Fibroblast of peridontal ligament (primary cell): ENCODE results near the gene HCRTR1.

ENCODE experiments used
- DNase-seq: peaks from one replicate; pipeline ENCODE4 v3.0.0-alpha.2; 2010; ENCODE audit errors: extremely low read depth

The HCRTR1 gene

DNA sequence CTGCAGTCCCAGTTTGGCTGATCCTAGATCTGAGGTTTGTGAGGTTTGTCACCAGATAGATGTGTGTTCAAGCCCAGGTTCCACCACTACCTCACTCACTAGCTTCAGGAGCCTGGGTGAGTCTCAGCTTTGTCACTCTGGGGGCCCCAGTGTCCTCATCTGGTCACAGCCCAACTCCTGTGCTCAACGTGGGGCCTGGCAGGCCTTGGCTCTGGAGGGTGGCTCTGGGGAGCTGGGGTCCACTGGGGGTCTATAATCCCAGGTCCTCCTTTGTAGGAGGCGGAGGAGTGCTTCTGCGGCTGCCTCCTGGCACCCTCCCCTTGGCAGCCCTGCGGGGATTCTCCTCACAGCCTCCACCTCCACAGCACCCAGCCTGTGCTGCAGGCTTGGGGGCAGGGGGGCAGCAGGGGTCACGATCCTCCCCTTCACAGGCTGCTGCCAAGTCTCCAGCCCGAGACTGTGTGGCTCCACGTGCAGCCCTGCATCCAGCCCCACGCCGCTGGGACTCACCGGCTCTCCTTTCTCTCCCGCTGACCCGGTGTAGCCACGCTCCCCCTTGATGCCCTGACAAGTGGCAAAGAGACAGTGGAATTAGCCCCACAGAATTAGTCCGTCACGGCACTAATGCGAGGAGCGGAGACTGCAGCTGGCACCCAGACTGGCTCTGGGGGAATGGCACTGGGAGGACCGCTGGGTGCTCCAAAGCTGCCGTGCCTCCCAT, 49.7 kb downstream of the HCRTR1 start:
- no peak for DNase-seq

DNA sequence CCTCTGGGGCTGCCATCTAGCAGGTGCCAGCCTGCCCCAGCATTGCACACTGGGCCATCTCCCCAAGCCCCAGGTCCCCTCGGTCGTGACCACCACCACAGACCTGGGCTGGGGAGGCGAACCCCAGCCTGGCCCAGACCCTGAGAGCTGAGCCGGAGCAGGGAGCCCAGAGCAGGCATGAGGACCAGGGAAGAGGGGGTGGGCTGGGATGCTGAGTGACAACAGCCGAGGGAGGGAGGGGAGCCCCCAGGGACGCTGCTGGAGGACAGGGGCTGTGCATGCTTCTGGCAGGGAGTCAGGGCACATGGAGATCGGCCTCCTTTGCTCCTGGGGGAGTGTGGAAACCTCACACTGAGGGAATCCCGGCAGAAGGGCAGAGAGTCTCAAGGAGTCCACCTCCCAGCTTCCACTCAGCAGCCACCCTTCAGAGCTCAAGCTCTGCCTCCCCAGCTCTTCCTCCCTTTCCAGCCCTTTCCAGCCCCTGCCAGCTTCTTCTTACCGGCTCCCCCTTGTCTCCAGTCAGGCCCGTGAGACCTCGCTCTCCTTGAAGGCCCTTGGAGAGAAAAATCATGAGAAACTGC, 50.9 kb downstream of the HCRTR1 start:
- no peak for DNase-seq

DNA sequence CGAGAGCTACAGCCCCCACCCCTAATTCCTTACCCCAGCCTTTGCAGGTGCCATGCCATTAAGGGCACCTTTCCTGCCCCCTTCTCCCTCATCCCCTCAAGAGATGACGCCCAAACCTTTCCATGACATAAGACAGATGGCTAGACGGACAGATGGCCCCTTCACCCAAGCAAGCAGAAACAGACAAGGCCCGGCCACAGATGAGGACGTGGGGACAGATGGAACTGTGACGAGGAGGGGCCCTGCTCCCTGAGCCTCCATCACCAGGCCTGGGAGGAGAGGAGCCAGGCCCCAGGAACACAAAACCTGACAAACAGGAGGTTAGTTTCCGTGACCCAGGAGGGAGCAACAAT, 51.9 kb downstream of the HCRTR1 start:
- DNase-seq, result no peak

DNA sequence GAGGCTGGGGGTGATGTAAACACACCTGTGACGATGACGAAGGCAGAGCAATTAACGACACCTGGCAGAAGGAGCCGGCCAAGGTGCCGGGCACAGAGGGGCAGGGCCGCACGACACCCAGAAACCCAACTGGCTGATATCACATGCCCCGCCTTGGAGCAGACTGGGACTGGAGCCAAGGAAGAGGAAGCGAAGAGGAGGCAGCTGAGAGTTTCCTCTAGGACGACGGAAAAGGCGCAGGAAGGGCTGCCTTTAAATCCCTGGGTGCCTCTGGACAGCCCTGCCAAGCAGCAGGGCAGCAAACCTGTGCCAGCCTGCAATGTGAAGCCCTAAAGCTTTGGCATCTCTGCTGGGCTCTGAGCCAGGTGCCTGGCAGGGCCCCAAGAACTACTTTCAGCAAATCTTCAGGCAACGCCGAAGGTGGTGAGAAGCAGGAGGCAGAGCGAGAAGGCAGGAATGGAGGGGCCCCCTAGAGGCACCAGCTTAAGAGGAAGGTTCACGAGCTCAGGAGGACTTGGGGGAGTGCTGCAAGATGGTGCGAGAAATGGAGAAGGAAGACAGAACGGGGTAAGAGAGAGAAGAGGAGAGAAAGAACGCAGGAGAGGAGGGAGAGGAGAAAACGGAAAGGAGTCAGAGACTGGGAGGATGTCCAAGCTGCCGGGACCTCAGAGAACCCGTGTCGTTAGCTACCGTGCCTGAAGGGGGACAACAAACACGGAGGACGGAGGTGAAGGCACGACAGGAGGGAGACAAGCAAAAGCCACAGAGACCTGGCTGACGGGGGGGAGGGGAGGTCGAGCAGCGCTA, 52.5 kb downstream of the HCRTR1 start:
- peak; percentile 25 for DNase-seq

DNA sequence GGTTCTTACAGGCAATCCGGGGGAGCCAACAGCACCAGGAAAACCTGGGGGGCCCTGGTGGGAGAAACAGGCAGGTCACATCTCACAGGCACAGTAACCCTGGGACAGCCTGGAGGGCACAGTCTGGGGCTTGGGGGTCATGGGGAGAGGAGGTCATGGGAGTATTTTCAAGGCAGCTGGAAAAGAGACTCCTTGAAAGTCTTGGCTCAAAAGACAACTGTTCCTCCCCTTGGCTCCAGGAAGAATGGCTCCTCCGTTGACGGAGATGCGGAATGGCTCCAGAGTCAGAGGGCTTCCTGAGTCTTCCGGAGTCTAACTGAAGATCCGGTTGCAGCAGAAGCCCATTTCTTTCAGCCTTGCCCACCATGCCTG, 53.1 kb downstream of the HCRTR1 start:
- DNase-seq, result no peak

DNA sequence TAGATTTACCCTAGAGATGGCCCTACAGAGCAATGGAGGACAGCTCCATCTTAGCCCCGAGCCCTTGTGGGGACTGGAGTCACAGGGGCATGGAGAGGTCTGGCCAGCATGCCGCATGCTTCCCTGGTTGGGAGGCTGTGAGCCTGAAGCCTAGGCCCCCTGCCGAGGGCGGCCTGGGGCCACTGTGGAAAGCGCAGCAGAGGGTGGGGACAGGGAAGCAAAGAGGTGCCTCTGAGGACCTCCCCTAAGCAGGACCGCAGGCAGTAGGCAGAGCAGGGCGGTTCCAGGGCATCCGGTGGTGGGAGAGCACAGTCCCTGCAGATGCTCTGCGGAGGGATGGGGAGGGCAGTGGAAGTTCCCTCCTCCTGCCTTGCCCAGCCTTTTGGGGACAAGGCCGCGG, 53.7 kb downstream of the HCRTR1 start:
- DNase-seq, result no peak

DNA sequence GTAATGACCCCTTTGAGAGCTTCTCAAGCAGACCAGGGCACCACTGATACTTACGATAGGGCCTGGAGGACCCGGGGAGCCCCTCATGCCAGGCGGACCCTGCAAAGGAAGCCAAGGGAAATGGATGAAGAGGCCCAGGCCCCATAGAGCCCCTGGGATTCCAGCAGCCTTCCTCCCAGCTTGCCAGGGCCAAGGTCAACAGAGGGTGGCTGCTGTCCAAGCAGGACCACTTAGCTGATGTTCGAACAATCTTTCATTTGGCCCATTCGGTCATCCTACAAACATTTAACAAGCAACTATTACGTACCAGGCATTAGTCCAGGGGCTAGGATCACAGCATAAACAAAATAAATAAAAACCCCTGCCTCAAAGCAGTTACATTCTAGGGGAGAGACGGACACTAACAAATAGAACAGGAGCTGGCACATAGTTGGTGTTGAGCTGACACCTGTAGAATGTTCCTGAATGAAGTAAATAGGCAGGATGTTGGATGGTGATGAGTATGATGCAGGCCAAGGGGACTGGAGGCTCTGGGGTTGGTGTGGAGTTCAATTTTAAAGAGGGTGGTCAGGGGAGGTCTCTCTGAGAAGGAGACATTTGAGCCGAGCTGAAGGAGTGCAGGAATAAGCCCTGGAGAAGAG, 54.2 kb downstream of the HCRTR1 start:
- DNase-seq, result no peak

DNA sequence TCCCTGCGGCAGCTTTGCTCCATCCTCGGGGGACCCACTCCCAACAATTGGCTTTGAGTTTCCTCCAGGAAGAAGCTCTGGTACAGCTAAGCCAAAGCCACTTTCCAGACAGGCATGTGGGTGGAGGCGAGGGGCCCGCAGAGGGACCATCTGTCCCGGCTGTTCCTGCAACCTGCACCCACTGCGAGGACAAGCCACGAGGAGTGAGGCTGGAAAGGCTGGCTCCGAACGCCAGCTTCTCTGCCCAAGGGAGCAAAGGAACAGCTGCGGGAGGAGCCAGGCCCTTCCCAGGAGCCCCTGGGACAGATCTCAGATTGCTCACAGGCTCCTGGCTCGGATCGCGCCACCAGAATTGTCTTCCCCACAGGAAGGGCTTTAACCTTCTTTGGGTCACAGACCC, 55.5 kb downstream of the HCRTR1 start:
- no peak for DNase-seq

DNA sequence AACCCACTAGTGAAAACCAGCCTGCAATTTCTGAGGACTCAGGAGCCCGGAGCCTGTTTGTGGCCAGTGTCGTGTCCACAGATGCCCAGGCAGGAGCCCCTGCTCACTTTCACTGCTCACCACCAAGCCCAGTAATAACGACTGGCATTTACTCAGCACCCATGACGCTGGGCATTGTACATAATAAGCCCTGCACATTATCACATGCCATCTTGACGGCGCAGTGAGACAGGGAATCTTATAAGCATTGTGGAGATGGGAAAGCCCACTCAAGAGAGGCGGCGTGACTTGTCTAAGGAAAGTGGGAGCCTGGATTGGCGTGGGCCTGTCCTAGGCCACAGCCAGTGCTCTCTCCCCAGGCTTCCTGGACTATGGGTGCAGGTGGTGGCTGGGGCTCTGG, 55.9 kb downstream of the HCRTR1 start:
- DNase-seq, result no peak

DNA sequence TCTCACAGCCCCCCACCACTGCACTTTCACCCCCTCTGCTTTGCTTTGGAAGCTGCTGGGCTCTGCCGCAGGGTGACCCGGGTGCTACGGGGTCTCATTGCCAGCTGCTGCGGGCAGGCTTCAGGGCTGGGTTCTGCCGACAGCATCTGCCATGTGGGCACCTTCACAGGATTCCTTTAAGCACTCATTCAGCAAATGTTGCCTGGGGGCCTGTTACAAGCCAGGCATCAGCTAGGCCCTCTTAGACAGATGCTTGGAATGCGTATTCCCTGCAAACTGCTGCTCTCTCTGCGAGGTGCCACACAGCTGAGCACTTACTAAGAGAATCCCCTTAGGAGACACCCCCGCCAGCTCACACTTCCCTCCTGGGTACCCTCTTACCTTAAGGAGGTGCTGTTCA, 57.1 kb downstream of the HCRTR1 start:
- DNase-seq, result no peak

DNA sequence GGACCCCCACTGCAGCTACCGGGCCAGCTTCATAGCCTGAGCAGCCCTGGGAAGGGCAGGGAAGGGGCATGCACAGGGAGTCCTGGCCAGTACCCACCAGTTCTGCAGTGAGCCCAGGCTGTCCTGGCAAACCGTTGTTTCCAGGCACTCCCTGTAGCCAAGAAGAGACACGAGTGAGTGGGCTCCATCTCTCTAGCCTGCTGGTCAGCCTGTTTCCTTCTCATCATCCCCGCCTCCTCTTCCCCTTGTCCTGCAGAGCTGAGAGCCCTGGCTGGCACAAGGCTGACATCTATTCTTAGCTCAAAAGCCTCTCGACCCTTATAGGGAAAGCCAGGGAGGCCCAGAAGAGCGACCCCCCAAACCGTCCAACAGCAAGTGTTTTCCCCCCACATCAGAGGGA, 57.7 kb downstream of the HCRTR1 start:
- no peak for DNase-seq

DNA sequence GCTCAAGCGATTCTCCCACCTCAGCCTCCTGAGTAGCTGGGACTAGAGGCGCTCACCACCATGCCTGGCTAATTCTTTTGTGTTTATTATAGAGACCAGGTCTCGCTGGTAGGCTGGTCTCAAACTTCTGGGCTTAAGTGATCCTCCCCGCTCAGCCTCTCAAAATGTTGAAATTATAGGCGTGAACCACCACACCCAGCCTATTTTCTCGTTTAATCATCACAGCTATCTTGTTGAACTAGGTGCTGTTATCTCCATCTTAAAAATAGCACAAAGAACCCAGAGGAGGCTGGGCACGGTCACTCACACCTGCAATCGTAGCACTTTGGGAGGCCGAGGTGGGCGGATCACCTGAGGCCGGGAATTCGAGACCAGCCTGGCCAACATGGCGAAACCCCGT, 58.3 kb downstream of the HCRTR1 start:
- DNase-seq, result no peak
